ENCODE data around the gene MICU1. TPM values are rescaled to one million over a fixed set of nuclear protein-coding genes. Genes with fewer than 3 reads are reported as not detected.

Gene MICU1
- total and polyA plus RNA-seq, 2 of the 13 experiments (the other 11 are each of a cell fraction or from before 2014, with no cell fraction given), result 32.5 to 56.1 TPM

GRCh38 chr10:72328045-72328828, 297.6 kb downstream of the MICU1 start (continued):
- TF ChIP-seq ZSCAN5A (CRISPR knock-in tag; IDR thresholded peaks at IDR 0.05; ENCODE audit: borderline replicate concordance) (peak; percentile 71; the same call in 1 of the 2 replicates), KDM5B (CRISPR knock-in tag; IDR thresholded peaks at IDR 0.05; ENCODE audit: borderline replicate concordance) (peak; percentile 45; the same call in 1 of the 2 replicates), ZFP41 (CRISPR knock-in tag; IDR thresholded peaks at IDR 0.05; ENCODE audit: borderline replicate concordance) (0 out of 2 replicates have a peak, but pooled peaks have one; percentile 36), ZBTB7A (CRISPR knock-in tag; IDR thresholded peaks at IDR 0.05) (0 out of 2 replicates have a peak, but pooled peaks have one; percentile 6), CTCF (CRISPR knock-in tag; IDR thresholded peaks at IDR 0.05) (peak; percentile 91), ZNF883 (CRISPR knock-in tag; IDR thresholded peaks at IDR 0.05; ENCODE audit: not compliant biosample characterization) (peak; percentile 74), NR2F2 (IDR thresholded peaks at IDR 0.05; ENCODE audit: borderline replicate concordance, low read depth) (0 out of 2 replicates have a peak, but pooled peaks have one; percentile 7), NFATC3 (CRISPR knock-in tag; IDR thresholded peaks at IDR 0.05) (0 out of 2 replicates have a peak, but pooled peaks have one; percentile 56), ZNF552 (CRISPR knock-in tag; IDR thresholded peaks at IDR 0.05; ENCODE audit: borderline replicate concordance) (0 out of 2 replicates have a peak, but pooled peaks have one; percentile 55), ZNF225 (CRISPR knock-in tag; IDR thresholded peaks at IDR 0.05) (no peak), ZBTB43 (CRISPR knock-in tag; conservative IDR thresholded peaks at IDR 0.05) (0 out of 2 replicates have a peak, but pooled peaks have one; percentile 13), SMAD3 (CRISPR knock-in tag; IDR thresholded peaks at IDR 0.05) (peak; percentile 38; the same call in 1 of the 2 replicates), SALL1 (CRISPR knock-in tag; IDR thresholded peaks at IDR 0.05) (peak; percentile 35; the same call in 1 of the 2 replicates), RXRA (CRISPR knock-in tag; IDR thresholded peaks at IDR 0.05) (0 out of 2 replicates have a peak, but pooled peaks have one; percentile 42)
- TF ChIP-seq, protein P1, sequence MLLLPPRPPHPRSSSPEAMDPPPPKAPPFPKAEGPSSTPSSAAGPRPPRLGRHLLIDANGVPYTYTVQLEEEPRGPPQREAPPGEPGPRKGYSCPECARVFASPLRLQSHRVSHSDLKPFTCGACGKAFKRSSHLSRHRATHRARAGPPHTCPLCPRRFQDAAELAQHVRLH (CRISPR knock-in tag; IDR thresholded peaks at IDR 0.05; ENCODE audit: borderline replicate concordance, low read depth), result peak; percentile 57; the same call in 1 of the 2 replicates
- TF ChIP-seq, protein P2, sequence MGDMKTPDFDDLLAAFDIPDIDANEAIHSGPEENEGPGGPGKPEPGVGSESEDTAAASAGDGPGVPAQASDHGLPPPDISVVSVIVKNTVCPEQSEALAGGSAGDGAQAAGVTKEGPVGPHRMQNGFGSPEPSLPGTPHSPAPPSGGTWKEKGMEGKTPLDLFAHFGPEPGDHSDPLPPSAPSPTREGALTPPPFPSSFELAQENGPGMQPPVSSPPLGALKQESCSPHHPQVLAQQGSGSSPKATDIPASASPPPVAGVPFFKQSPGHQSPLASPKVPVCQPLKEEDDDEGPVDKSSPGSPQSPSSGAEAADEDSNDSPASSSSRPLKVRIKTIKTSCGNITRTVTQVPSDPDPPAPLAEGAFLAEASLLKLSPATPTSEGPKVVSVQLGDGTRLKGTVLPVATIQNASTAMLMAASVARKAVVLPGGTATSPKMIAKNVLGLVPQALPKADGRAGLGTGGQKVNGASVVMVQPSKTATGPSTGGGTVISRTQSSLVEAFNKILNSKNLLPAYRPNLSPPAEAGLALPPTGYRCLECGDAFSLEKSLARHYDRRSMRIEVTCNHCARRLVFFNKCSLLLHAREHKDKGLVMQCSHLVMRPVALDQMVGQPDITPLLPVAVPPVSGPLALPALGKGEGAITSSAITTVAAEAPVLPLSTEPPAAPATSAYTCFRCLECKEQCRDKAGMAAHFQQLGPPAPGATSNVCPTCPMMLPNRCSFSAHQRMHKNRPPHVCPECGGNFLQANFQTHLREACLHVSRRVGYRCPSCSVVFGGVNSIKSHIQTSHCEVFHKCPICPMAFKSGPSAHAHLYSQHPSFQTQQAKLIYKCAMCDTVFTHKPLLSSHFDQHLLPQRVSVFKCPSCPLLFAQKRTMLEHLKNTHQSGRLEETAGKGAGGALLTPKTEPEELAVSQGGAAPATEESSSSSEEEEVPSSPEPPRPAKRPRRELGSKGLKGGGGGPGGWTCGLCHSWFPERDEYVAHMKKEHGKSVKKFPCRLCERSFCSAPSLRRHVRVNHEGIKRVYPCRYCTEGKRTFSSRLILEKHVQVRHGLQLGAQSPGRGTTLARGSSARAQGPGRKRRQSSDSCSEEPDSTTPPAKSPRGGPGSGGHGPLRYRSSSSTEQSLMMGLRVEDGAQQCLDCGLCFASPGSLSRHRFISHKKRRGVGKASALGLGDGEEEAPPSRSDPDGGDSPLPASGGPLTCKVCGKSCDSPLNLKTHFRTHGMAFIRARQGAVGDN (CRISPR knock-in tag; IDR thresholded peaks at IDR 0.05), result peak; percentile 87

Data from HepG2 (cell line).